ENCODE measurements around the gene SRMS. TPM values are rescaled to one million over a fixed set of nuclear protein-coding genes. Genes with fewer than 3 reads are reported as not detected.

The SRMS gene
- 0.39 TPM in 1 of 2 replicates, not detected in the other for total RNA-seq

GRCh38 chr20:63547725-63548480, at the start of gene SRMS:
TSS of gene SRMS (minus strand) at chr20:63547749. CDS start at chr20:63547463, 286 bp downstream.

GRCh38 chr20:63574156-63574828, 26.7 kb upstream of the SRMS start, which contains the start of gene HELZ2:
TSS of gene HELZ2 (minus strand) at chr20:63574239. CDS start at chr20:63572385, 1,854 bp downstream.

GRCh38 chr20:63553933-63554290, 6.4 kb upstream of the SRMS start, which contains the start of gene FNDC11:
TSS of gene FNDC11 (plus strand) at chr20:63554159. CDS start at chr20:63555664, 1,505 bp downstream.

GRCh38 chr20:63536997-63537524, 10.5 kb downstream of the SRMS start, which contains the start of gene PTK6:
TSS of gene PTK6 (minus strand) at chr20:63537376. CDS start at chr20:63537314, 62 bp downstream.

GRCh38 chr20:63520504-63520933, 27.0 kb downstream of the SRMS start, which contains the start of gene PPDPF:
TSS of gene PPDPF (plus strand) at chr20:63520765. CDS start at chr20:63521309, 544 bp downstream.

GRCh38 chr20:63498960-63499337, 48.6 kb downstream of the SRMS start, which contains the start of gene EEF1A2:
TSS of gene EEF1A2 (minus strand) at chr20:63499083. CDS start at chr20:63497763, 1,320 bp downstream.

Other genes starting within 250 kb of the SRMS start
- not detected in 2 replicates for gene CHRNA4, start 186.4 kb downstream of the SRMS start, total RNA-seq
- not detected in 2 replicates for gene KCNQ2, start 75.1 kb downstream of the SRMS start, total RNA-seq
- not detected in 2 replicates for gene EEF1A2, start 48.7 kb downstream of the SRMS start, total RNA-seq
- gene PPDPF, start 27.0 kb downstream of the SRMS start, total RNA-seq = 156 and 298 TPM in 2 replicates
- gene PTK6, start 10.4 kb downstream of the SRMS start, total RNA-seq = 16.7 and 28.0 TPM in 2 replicates
- 1.1 and 1.7 TPM in 2 replicates for gene FNDC11, start 6.4 kb upstream of the SRMS start, total RNA-seq
- gene HELZ2, start 26.5 kb upstream of the SRMS start, total RNA-seq = 28.9 and 40.2 TPM in 2 replicates
- 10.3 and 11.2 TPM in 2 replicates for gene GMEB2, start 79.4 kb upstream of the SRMS start, total RNA-seq
- gene STMN3, start 105.7 kb upstream of the SRMS start, total RNA-seq = 14.6 and 24.8 TPM in 2 replicates
- gene RTEL1, start 110.6 kb upstream of the SRMS start, total RNA-seq = 14.7 and 16.0 TPM in 2 replicates
- 619 and 1,142 TPM in 2 replicates for gene TNFRSF6B, start 148.9 kb upstream of the SRMS start, total RNA-seq
- 37.6 and 39.0 TPM in 2 replicates for gene ARFRP1, start 160.2 kb upstream of the SRMS start, total RNA-seq
- gene ZGPAT, start 160.3 kb upstream of the SRMS start, total RNA-seq = 23.2 and 24.1 TPM in 2 replicates
- gene LIME1, start 188.9 kb upstream of the SRMS start, total RNA-seq = 7.3 and 8.9 TPM in 2 replicates
- gene SLC2A4RG, start 192.0 kb upstream of the SRMS start, total RNA-seq = 116 and 119 TPM in 2 replicates